HG03354 (cell line): Measurements from ENCODE around the gene LZTR1.
"Not testable (repeated sequence)": the region's sequence is repeated elsewhere in the genome, so short reads cannot be mapped to it uniquely, and the experiment has no call there.

Experiments used
- ATAC-seq: cut with Tn5 transposase; IDR thresholded peaks from one replicate; pipeline ENCODE4 v1.9.1; 2021; ENCODE audit warnings: mild to moderate bottlenecking; ENCODE audit not compliant: unreplicated experiment, poor library complexity, severe bottlenecking

Gene LZTR1

DNA sequence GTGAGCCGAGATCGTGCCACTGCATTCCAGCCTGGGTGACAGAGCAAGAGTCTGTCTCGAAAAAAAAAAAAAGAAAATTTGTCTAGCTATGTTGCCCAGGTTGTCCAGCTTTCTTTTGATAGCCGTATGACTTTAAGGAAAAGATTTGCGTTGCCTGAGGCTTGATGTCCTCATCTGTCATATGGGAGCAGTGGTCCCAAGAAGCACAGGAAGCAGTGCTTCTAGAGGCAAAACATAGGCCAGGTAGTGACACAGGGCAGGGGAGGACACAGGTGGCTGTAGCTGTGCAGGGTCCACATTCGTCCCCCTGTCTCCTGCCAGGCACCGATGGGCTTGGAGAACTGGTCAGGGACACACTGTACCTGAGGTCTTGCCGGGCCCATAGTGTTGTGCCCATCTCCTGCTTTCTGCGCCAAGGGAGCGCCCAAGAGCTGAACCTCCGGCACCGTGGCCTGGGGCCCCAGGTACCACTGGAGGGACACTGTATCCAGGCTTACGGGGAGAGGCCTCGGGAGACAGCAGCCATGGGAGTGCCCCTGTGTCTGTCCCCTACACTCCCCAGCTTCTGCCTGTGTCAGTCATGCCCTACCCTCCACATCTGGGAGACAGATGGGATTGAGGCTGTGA is 65.1 kb downstream of the LZTR1 start:
- no peak for ATAC-seq

DNA sequence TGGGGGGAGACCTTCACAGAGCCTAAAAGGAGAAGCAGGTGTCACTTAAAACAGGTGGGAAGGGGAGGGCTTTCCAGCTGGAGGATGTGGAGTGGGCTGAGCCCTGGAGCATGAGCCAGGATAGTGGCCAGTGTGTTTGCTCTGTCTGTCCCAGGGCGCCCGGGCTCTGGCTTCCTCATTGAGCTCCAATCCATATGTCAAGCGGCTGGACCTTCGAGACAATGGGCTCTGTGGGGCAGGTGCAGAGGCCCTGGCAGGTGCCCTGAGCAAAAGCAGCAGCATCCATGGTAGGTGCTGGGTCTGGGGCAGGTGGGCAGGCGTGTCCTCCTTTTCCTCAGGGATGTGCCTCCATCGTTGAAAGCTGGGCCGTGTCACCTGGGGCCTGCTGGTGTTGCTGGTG is 65.6 kb downstream of the LZTR1 start:
- ATAC-seq: no peak

DNA sequence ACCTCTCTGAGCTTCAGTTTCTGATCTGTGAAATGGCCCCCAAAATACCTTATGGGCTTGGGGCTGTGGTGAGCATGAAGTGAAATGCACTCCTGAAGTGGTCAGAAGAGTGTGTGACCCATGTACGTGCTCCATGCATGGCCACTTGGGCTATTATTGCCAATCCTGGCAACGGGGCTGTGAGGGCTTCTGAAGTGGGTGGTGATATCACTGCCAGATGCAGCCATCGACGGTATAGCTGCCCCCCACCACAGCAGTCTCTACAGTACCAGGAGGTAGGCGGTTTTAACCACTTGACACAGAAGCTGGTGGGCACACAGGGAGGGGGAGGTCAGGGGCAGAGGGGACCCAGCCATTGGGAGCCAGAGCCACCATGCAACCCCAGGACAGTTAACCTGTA is 66.4 kb downstream of the LZTR1 start:
- ATAC-seq: not testable (repeated sequence)
